Activated CD4-positive, alpha-beta T cell treated with anti-CD3 and anti-CD28 coated beads for 36 hours (primary cell): Measurements from ENCODE around the gene CORIN. TPM values are rescaled to one million over a fixed set of nuclear protein-coding genes. Genes with fewer than 3 reads are reported as not detected.

Experiments
- ATAC-seq: fragments of 200-7000 bp; cut with Tn5 transposase; one replicate; pipeline ENCODE4 v1.10.0; 2021; ENCODE audit warnings: mild to moderate bottlenecking, moderate library complexity
- CTCF ChIA-PET: fragments of 350-600 bp; sonication (Branson Sonifier 250); formaldehyde crosslinking; loops from one replicate; lab custom pipeline; 2021; ENCODE audit warnings: antibody characterized with exemption; lab: Charles Lee
- POLR2A ChIA-PET: fragments of 350-600 bp; sonication (Branson Sonifier 250); formaldehyde crosslinking; loops from one replicate; lab custom pipeline; 2021; ENCODE audit warnings: antibody characterized with exemption, inconsistent platforms; lab: Charles Lee
- DNase-seq: peaks from one replicate; pipeline ENCODE4 v3.0.0-alpha.2; 2020
- H3K27ac Mint-ChIP-seq: one replicate; pipeline ENCODE4 v1.8.0; 2021; ENCODE audit warnings: mixed read lengths
- H3K27me3 Mint-ChIP-seq: one replicate; pipeline ENCODE4 v1.8.0; 2021; ENCODE audit warnings: mixed read lengths
- H3K36me3 Mint-ChIP-seq: one replicate; pipeline ENCODE4 v1.8.0; 2021; ENCODE audit warnings: low read depth, mixed read lengths
- H3K4me1 Mint-ChIP-seq: one replicate; pipeline ENCODE4 v1.8.0; 2021; ENCODE audit warnings: mixed read lengths
- H3K4me3 Mint-ChIP-seq: one replicate; pipeline ENCODE4 v1.8.0; 2021; ENCODE audit warnings: mild to moderate bottlenecking, moderate library complexity, mixed read lengths
- H3K9me3 Mint-ChIP-seq: one replicate; pipeline ENCODE4 v1.8.0; 2021; ENCODE audit warnings: low read depth, mixed read lengths
- intact Hi-C, 2 experiments: fragments of 100-400 bp; cut with DNase I in 1 of 2; cut with micrococcal nuclease in 1 of 2; formaldehyde crosslinking; loops; one replicate each; pipeline versions ENCODE4 v1.14.2 to v1.15.1; 2022 to 2024; cut with DNase I, micrococcal nuclease
- total RNA-seq, 2 experiments: library from RNA; stranded (reverse); gene quantifications; one replicate each; pipeline ENCODE4 v1.2.3, GENCODE V29; 2021

The CORIN gene
- not detected for total RNA-seq

- Mint-ChIP-seq H3K27ac (no peak within 1 kb of the TSS), H3K36me3 (no peaks in the 10 kb centered on the region), H3K27me3 (peaks cover 4% of the 10 kb centered on the region), H3K4me1 (peaks cover 26% of the 10 kb centered on the region), H3K9me3 (no peaks in the 10 kb centered on the region), H3K4me3 (peak within 1 kb of the TSS; percentile 71)
- CTCF ChIA-PET, result interaction anchor here (0.7 to 2.8 kb wide), 6 partner anchors 10 to 367 kb away, joined by 3 to 20 read pairs (median 4); no protein-coding TSS in a partner anchor
- DNase-seq (no peak), ATAC-seq (no peak)
- POLR2A ChIA-PET, result no interaction called here
- intact Hi-C loops, result loop anchor here (2.0 to 10.0 kb wide), 10 partner anchors 37 to 431 kb away; partner anchors contain the start of genes NFXL1 (in 2 of the 2), TEC (in 1 of the 2) and TXK (in 1 of the 2)
Measured at GRCh38 chr4:47837908-47838294, at the start of gene CORIN. TSS of gene CORIN (minus strand) at chr4:47838067. CDS start at chr4:47837949, 118 bp downstream.

GRCh38 chr4:47882228-47882627 lies 44.4 kb upstream of the CORIN start:
- ChIA-PET CTCF (interaction anchor here (1.0 kb wide), 1 partner anchor 46 kb away, joined by 3 read pairs; no protein-coding TSS in a partner anchor), POLR2A (no interaction called here)
- no peaks in the 10 kb centered on the region for H3K27me3 Mint-ChIP-seq
- ATAC-seq (no peak), DNase-seq (no peak)
- no peaks in the 10 kb centered on the region for H3K4me1 Mint-ChIP-seq
- H3K36me3 Mint-ChIP-seq, result peaks cover 41% of the 10 kb centered on the region
- H3K4me3 Mint-ChIP-seq, result no peak overlapping the region
- intact Hi-C loops, result no loop called here
- no peak overlapping the region for H3K27ac Mint-ChIP-seq
- no peaks in the 10 kb centered on the region for H3K9me3 Mint-ChIP-seq

- CTCF ChIA-PET, result interaction anchor here (0.7 kb wide), 1 partner anchor 11 kb away, joined by 4 read pairs; no protein-coding TSS in a partner anchor
Measured at GRCh38 chr4:47879458-47879857, 41.6 kb upstream of the CORIN start.

GRCh38 chr4:47876784-47877546 lies 39.1 kb upstream of the CORIN start:
- POLR2A ChIA-PET, result no interaction called here
- no peak overlapping the region for H3K4me3 Mint-ChIP-seq

More at GRCh38 chr4:47879458-47879857, 41.6 kb upstream of the CORIN start:
- no peak overlapping the region for H3K4me3 Mint-ChIP-seq
- no peaks in the 10 kb centered on the region for H3K9me3 Mint-ChIP-seq
- intact Hi-C loops, result no loop called here
- POLR2A ChIA-PET, result no interaction called here
- no peaks in the 10 kb centered on the region for H3K27me3 Mint-ChIP-seq
- H3K4me1 Mint-ChIP-seq, result peaks cover 9% of the 10 kb centered on the region
- H3K36me3 Mint-ChIP-seq, result peaks cover 48% of the 10 kb centered on the region
- DNase-seq (no peak), ATAC-seq (no peak)
- H3K27ac Mint-ChIP-seq, result no peak overlapping the region

GRCh38 chr4:47876310-47876709 lies 38.4 kb upstream of the CORIN start:
- Mint-ChIP-seq H3K27me3 (no peaks in the 10 kb centered on the region), H3K27ac (peak overlapping the region; percentile 1), H3K4me3 (no peak overlapping the region), H3K4me1 (peaks cover 19% of the 10 kb centered on the region), H3K9me3 (no peaks in the 10 kb centered on the region), H3K36me3 (peaks cover 52% of the 10 kb centered on the region)
- DNase-seq (no peak), ATAC-seq (no peak)
- POLR2A ChIA-PET, result no interaction called here
- intact Hi-C loops, result no loop called here
- CTCF ChIA-PET, result no interaction called here

More at GRCh38 chr4:47876784-47877546, 39.1 kb upstream of the CORIN start:
- Mint-ChIP-seq H3K9me3 (no peaks in the 10 kb centered on the region), H3K4me1 (peaks cover 19% of the 10 kb centered on the region), H3K27ac (no peak overlapping the region), H3K36me3 (peaks cover 52% of the 10 kb centered on the region), H3K27me3 (no peaks in the 10 kb centered on the region)
- ATAC-seq, result no peak
- intact Hi-C loops, result no loop called here
- CTCF ChIA-PET, result no interaction called here
- DNase-seq, result no peak

- Mint-ChIP-seq H3K4me3 (no peak overlapping the region), H3K27ac (peak overlapping the region; percentile 72), H3K9me3 (no peaks in the 10 kb centered on the region), H3K4me1 (peaks cover 19% of the 10 kb centered on the region), H3K36me3 (peaks cover 57% of the 10 kb centered on the region), H3K27me3 (no peaks in the 10 kb centered on the region)
- ChIA-PET POLR2A (no interaction called here), CTCF (interaction anchor here (0.8 kb wide), 2 partner anchors 34 to 65 kb away, joined by 3 read pairs; no protein-coding TSS in a partner anchor)
- peak; percentile 96 for ATAC-seq
- intact Hi-C loops, result loop anchor here (2.0 kb wide), 2 partner anchors 35 to 41 kb away; partner anchors contain the start of genes CORIN (in 1 of the 2) and NFXL1 (in 1 of the 2)
- no peak for DNase-seq
Measured at GRCh38 chr4:47873877-47874541, 36.1 kb upstream of the CORIN start.

GRCh38 chr4:47863486-47863885 lies 25.6 kb upstream of the CORIN start:
- no peak overlapping the region for H3K27ac Mint-ChIP-seq
- H3K27me3 Mint-ChIP-seq, result no peaks in the 10 kb centered on the region
- DNase-seq (no peak), ATAC-seq (no peak)
- POLR2A ChIA-PET, result no interaction called here
- no peaks in the 10 kb centered on the region for H3K4me1 Mint-ChIP-seq
- CTCF ChIA-PET, result no interaction called here
- H3K9me3 Mint-ChIP-seq, result no peaks in the 10 kb centered on the region
- H3K36me3 Mint-ChIP-seq, result peaks cover 32% of the 10 kb centered on the region
- intact Hi-C loops, result no loop called here
- H3K4me3 Mint-ChIP-seq, result no peak overlapping the region

- intact Hi-C loops, result no loop called here
- Mint-ChIP-seq H3K36me3 (peaks cover 29% of the 10 kb centered on the region), H3K9me3 (no peaks in the 10 kb centered on the region), H3K27me3 (no peaks in the 10 kb centered on the region), H3K4me3 (no peak overlapping the region), H3K4me1 (no peaks in the 10 kb centered on the region), H3K27ac (no peak overlapping the region)
- ChIA-PET POLR2A (no interaction called here), CTCF (no interaction called here)
- DNase-seq (no peak), ATAC-seq (no peak)
Measured at GRCh38 chr4:47862297-47862696, 24.4 kb upstream of the CORIN start.

GRCh38 chr4:47860305-47860704 lies 22.4 kb upstream of the CORIN start:
- H3K9me3 Mint-ChIP-seq, result no peaks in the 10 kb centered on the region

GRCh38 chr4:47858006-47858405 lies 20.1 kb upstream of the CORIN start:
- CTCF ChIA-PET, result interaction anchor here (0.7 kb wide), 1 partner anchor 243 kb away, joined by 3 read pairs; no protein-coding TSS in a partner anchor
- no peak overlapping the region for H3K27ac Mint-ChIP-seq
- no peak for ATAC-seq
- H3K36me3 Mint-ChIP-seq, result peaks cover 19% of the 10 kb centered on the region
- H3K9me3 Mint-ChIP-seq, result no peaks in the 10 kb centered on the region
- H3K4me3 Mint-ChIP-seq, result no peak overlapping the region
- DNase-seq, result no peak
- intact Hi-C loops, result no loop called here
- no peaks in the 10 kb centered on the region for H3K27me3 Mint-ChIP-seq
- H3K4me1 Mint-ChIP-seq, result no peaks in the 10 kb centered on the region
- POLR2A ChIA-PET, result no interaction called here

More at GRCh38 chr4:47860305-47860704, 22.4 kb upstream of the CORIN start:
- Mint-ChIP-seq H3K27me3 (no peaks in the 10 kb centered on the region), H3K36me3 (peaks cover 18% of the 10 kb centered on the region), H3K27ac (no peak overlapping the region), H3K4me1 (no peaks in the 10 kb centered on the region), H3K4me3 (no peak overlapping the region)
- POLR2A ChIA-PET, result no interaction called here
- ATAC-seq (no peak), DNase-seq (no peak)
- intact Hi-C loops, result no loop called here
- CTCF ChIA-PET, result no interaction called here

GRCh38 chr4:47856713-47857112 lies 18.8 kb upstream of the CORIN start:
- Mint-ChIP-seq H3K36me3 (peaks cover 13% of the 10 kb centered on the region), H3K9me3 (no peaks in the 10 kb centered on the region), H3K4me1 (no peaks in the 10 kb centered on the region), H3K4me3 (no peak overlapping the region), H3K27ac (no peak overlapping the region), H3K27me3 (no peaks in the 10 kb centered on the region)
- ChIA-PET CTCF (interaction anchor here (1.1 to 1.7 kb wide), 2 partner anchors 9 to 14 kb away, joined by 3 read pairs; no protein-coding TSS in a partner anchor), POLR2A (no interaction called here)
- DNase-seq (no peak), ATAC-seq (no peak)
- intact Hi-C loops, result no loop called here
